HepG2 (cell line): ENCODE results near the gene CDH2. TPM values are rescaled to one million over a fixed set of nuclear protein-coding genes. Genes with fewer than 3 reads are reported as not detected.

Experiments
- DPF2 ChIP-seq: sonication (generic); formaldehyde crosslinking; IDR thresholded peaks from 2 replicates; pipeline ENCODE4 v1.4.0; 2020; ENCODE audit warnings: mild to moderate bottlenecking, low read depth, missing genetic modification reagents, borderline replicate concordance
- EHMT2 ChIP-seq: fragments of 200-600 bp; sonication (generic); IDR thresholded peaks from 2 replicates; pipeline ENCODE4 v1.7.0; 2017; ENCODE audit warnings: antibody characterized with exemption, low read depth, low read length, borderline replicate concordance
- FOXK1 ChIP-seq: sonication (generic); formaldehyde crosslinking; IDR thresholded peaks from 2 replicates; pipeline ENCODE4 v1.4.0; 2020; ENCODE audit warnings: low read depth, missing genetic modification reagents, borderline replicate concordance
- FOXO1 ChIP-seq: sonication (generic); formaldehyde crosslinking; IDR thresholded peaks from 2 replicates; pipeline ENCODE4 v1.4.0; 2020; ENCODE audit warnings: missing genetic modification reagents
- FOXP1 ChIP-seq, 2 experiments: fragments of 450-650 bp in 1 of 2; IDR thresholded peaks; 2 replicates each; pipeline ENCODE4 v1.6.1; 2017 to 2018; ENCODE audit warnings: antibody characterized with exemption in 1 of 2
- FOXP4 ChIP-seq: sonication (generic); formaldehyde crosslinking; IDR thresholded peaks from 2 replicates; pipeline ENCODE4 v1.4.0; 2020; ENCODE audit warnings: missing genetic modification reagents
- HDAC2 ChIP-seq: sonication (generic); formaldehyde crosslinking; IDR thresholded peaks from 2 replicates; pipeline ENCODE4 v1.4.0; 2020; ENCODE audit warnings: missing genetic modification reagents
- ISL2 ChIP-seq: sonication (generic); formaldehyde crosslinking; IDR thresholded peaks from 2 replicates; pipeline ENCODE4 v1.5.0; 2020; ENCODE audit warnings: missing genetic modification reagents
- KDM1A ChIP-seq: IDR thresholded peaks from 2 replicates; pipeline ENCODE4 v1.6.1; 2016; ENCODE audit warnings: missing compliant biosample characterization
- KDM2A ChIP-seq: sonication (generic); formaldehyde crosslinking; IDR thresholded peaks from 2 replicates; pipeline ENCODE4 v1.4.0; 2020; ENCODE audit warnings: low read depth, missing genetic modification reagents, borderline replicate concordance
- MIXL1 ChIP-seq: IDR thresholded peaks from 2 replicates; pipeline ENCODE4 v1.6.1; 2016
- NR2F2 ChIP-seq: IDR thresholded peaks from 2 replicates; pipeline ENCODE4 v1.6.1; 2012; ENCODE audit warnings: low read depth, inconsistent platforms, borderline replicate concordance
- RXRB ChIP-seq: IDR thresholded peaks from 2 replicates; pipeline ENCODE4 v1.6.1; 2016; ENCODE audit warnings: borderline replicate concordance, missing genetic modification reagents, missing compliant biosample characterization
- SIX1 ChIP-seq: sonication (generic); formaldehyde crosslinking; IDR thresholded peaks from 2 replicates; pipeline ENCODE4 v1.4.0; 2020; ENCODE audit warnings: missing genetic modification reagents, borderline replicate concordance
- TFDP1 ChIP-seq: IDR thresholded peaks from 2 replicates; pipeline ENCODE4 v1.6.1; 2016; ENCODE audit warnings: missing compliant biosample characterization, missing genetic modification reagents, borderline replicate concordance
- USF2 ChIP-seq, 2 experiments: sonication (generic) in 1 of 2; formaldehyde crosslinking in 1 of 2; IDR thresholded peaks; 2 replicates each; pipeline versions ENCODE4 v1.5.1 to v1.6.1; 2011 to 2020; ENCODE audit warnings: borderline replicate concordance in 1 of 2, low read depth in 1 of 2, low read length in 1 of 2, mild to moderate bottlenecking in 1 of 2, missing genetic modification reagents in 1 of 2, moderate library complexity in 1 of 2
- ZBTB7B ChIP-seq: sonication (generic); formaldehyde crosslinking; IDR thresholded peaks from 2 replicates; pipeline ENCODE4 v1.4.0; 2020; ENCODE audit warnings: missing genetic modification reagents
- ZEB1 ChIP-seq: IDR thresholded peaks from 2 replicates; pipeline ENCODE4 v1.6.1; 2012; ENCODE audit warnings: mild to moderate bottlenecking, low read depth, inconsistent platforms; ENCODE audit not compliant: insufficient replicate concordance
- ZNF280D ChIP-seq: sonication (generic); formaldehyde crosslinking; IDR thresholded peaks from 2 replicates; pipeline ENCODE4 v1.5.1; 2020; ENCODE audit warnings: mild to moderate bottlenecking, missing genetic modification reagents
- ZNF652 ChIP-seq: IDR thresholded peaks from 2 replicates; pipeline ENCODE4 v1.6.1; 2016; ENCODE audit warnings: low read depth, borderline replicate concordance
- polyA plus RNA-seq, 8 experiments: library from polyadenylated mRNA; depleted of rRNA in 3 of 8; stranded (reverse) in 7 of 8; unstranded in 1 of 8; fragments of >200 nt; fragmentation: Illumina TruSeq in 4 of 8; extraction: Trizol in 4 of 8; gene quantifications; 2 replicates each; pipeline versions ENCODE4 v1.2.1 to v1.2.3, GENCODE V29; 2011 to 2016; ENCODE audit warnings: low read depth in 4 of 8, missing spikeins in 1 of 8, mixed read lengths in 1 of 8; ENCODE audit not compliant: insufficient read depth in 1 of 8
- total RNA-seq, 5 experiments: library from RNA; depleted of rRNA; stranded (reverse); fragments of >200 nt; fragmentation: Illumina TruSeq; extraction: Trizol; gene quantifications; 2 replicates each; pipeline ENCODE4 v1.2.3, GENCODE V29; 2016; ENCODE audit warnings: low read depth in 1 of 5

CDH2 gene
- total and polyA plus RNA-seq, 2 of the 13 experiments (the other 11 are each of a cell fraction or from before 2014, with no cell fraction given) = 18.6 to 36.1 TPM

GRCh38 chr18:28127763-28128658 lies 48.9 kb downstream of the CDH2 start (continued):
- TF ChIP-seq ISL2 (CRISPR knock-in tag) = peak; percentile 84
- peak; percentile 75; the same call in 1 of the 2 replicates for TF ChIP-seq FOXK1
- TF ChIP-seq NR2F2 = peak; percentile 79
- no peak for TF ChIP-seq FOXP1 (IDR thresholded peaks at IDR 0.05)
- TF ChIP-seq FOXP1 (CRISPR knock-in tag; IDR thresholded peaks at IDR 0.05) = peak; percentile 95
- TF ChIP-seq RXRB (CRISPR knock-in tag) = peak; percentile 92
- peak; percentile 71 for TF ChIP-seq FOXO1 (CRISPR knock-in tag)
- TF ChIP-seq FOXP4 (CRISPR knock-in tag) = peak; percentile 93
- TF ChIP-seq HDAC2 (CRISPR knock-in tag) = peak; percentile 74
- peak; percentile 74; the same call in 1 of the 2 replicates for TF ChIP-seq SIX1 (CRISPR knock-in tag)
- TF ChIP-seq ZNF652 (CRISPR knock-in tag) = peak; percentile 53; the same call in 1 of the 2 replicates
- TF ChIP-seq TFDP1 (CRISPR knock-in tag) = no peak
- peak; percentile 69 for TF ChIP-seq DPF2 (CRISPR knock-in tag)
- TF ChIP-seq ZNF280D (CRISPR knock-in tag) = 0 out of 2 replicates have a peak, but pooled peaks have one; percentile 56
- TF ChIP-seq KDM1A (CRISPR knock-in tag) = 0 out of 2 replicates have a peak, but pooled peaks have one; percentile 31
- TF ChIP-seq ZEB1 = peak; percentile 52
- TF ChIP-seq EHMT2 = peak; percentile 22; the same call in 1 of the 2 replicates
- TF ChIP-seq MIXL1 = peak; percentile 77
- peak; percentile 45; the same call in 1 of the 2 replicates for TF ChIP-seq ZBTB7B (CRISPR knock-in tag)
- TF ChIP-seq USF2 (IDR thresholded peaks at IDR 0.05; ENCODE audit: low read depth, low read length) = no peak
- no peak for TF ChIP-seq USF2 (CRISPR knock-in tag; IDR thresholded peaks at IDR 0.05; ENCODE audit: borderline replicate concordance)
- 0 out of 2 replicates have a peak, but pooled peaks have one; percentile 26 for TF ChIP-seq KDM2A
